Calu3 (cell line): ENCODE measurements around the gene IFIH1. TPM values are rescaled to one million over a fixed set of nuclear protein-coding genes. Genes with fewer than 3 reads are reported as not detected.

ENCODE experiments used
- BruUV-seq: library from RNA; stranded (reverse); fragments of 400-500 nt; replicated peaks from 2 replicates; lab custom pipeline; 2021; lab: Mats Ljungman, UMichigan
- CTCF ChIA-PET: fragments of 300-600 bp; sonication (Branson Sonifier 250); formaldehyde crosslinking; loops from one replicate; lab custom pipeline; 2022; ENCODE audit warnings: antibody characterized with exemption; lab: Charles Lee
- DNase-seq: peaks from one replicate; pipeline ENCODE4 v3.0.0; 2022
- H3K27ac Mint-ChIP-seq: one replicate; pipeline ENCODE4 v1.8.0; 2022; ENCODE audit warnings: mixed read lengths; ENCODE audit not compliant: unreplicated experiment
- H3K27me3 Mint-ChIP-seq: one replicate; pipeline ENCODE4 v1.8.0; 2022; ENCODE audit warnings: mixed read lengths; ENCODE audit not compliant: unreplicated experiment
- H3K36me3 Mint-ChIP-seq: one replicate; pipeline ENCODE4 v1.8.0; 2022; ENCODE audit warnings: mild to moderate bottlenecking, moderate library complexity, mixed read lengths; ENCODE audit not compliant: insufficient read depth, unreplicated experiment
- H3K4me1 Mint-ChIP-seq: one replicate; pipeline ENCODE4 v1.8.0; 2022; ENCODE audit warnings: mild to moderate bottlenecking, low read depth, mixed read lengths; ENCODE audit not compliant: unreplicated experiment
- H3K4me3 Mint-ChIP-seq: one replicate; pipeline ENCODE4 v1.8.0; 2022; ENCODE audit warnings: mild to moderate bottlenecking, low read depth, moderate library complexity, mixed read lengths; ENCODE audit not compliant: unreplicated experiment
- H3K9me3 Mint-ChIP-seq: one replicate; pipeline ENCODE4 v1.8.0; 2022; ENCODE audit warnings: low read depth, mixed read lengths; ENCODE audit not compliant: unreplicated experiment
- CTCF ChIP-seq: fragments of 200-600 bp; IDR thresholded peaks from one replicate; pipeline ENCODE4 v1.8.0; 2022; ENCODE audit warnings: antibody characterized with exemption; ENCODE audit not compliant: unreplicated experiment
- intact Hi-C: fragments of 100-400 bp; cut with micrococcal nuclease; formaldehyde crosslinking; loops from one replicate; pipeline ENCODE4 v1.10.0; 2022; ENCODE audit not compliant: unreplicated experiment
- total RNA-seq: library from RNA; stranded (reverse); gene quantifications from 2 replicates; pipeline ENCODE4 v1.2.3, GENCODE V29; 2022

Gene IFIH1
- total RNA-seq, 1 experiment from 2014 or later: 63.7 TPM

- Mint-ChIP-seq H3K36me3 (peaks cover 20% of the 10 kb centered on the region), H3K27ac (peak overlapping the region; percentile 93), H3K9me3 (no peaks in the 10 kb centered on the region), H3K4me3 (peak overlapping the region; percentile 84), H3K4me1 (no peaks in the 10 kb centered on the region), H3K27me3 (no peaks in the 10 kb centered on the region)
- no peak for DNase-seq
- CTCF ChIA-PET: interaction anchor here (1.5 kb wide), 1 partner anchor 25 kb away, joined by 4 read pairs; the partner anchor contains the start of gene IFIH1
- TSS peak; percentile 72 for BruUV-seq
- intact Hi-C loops: no loop called here
- TF ChIP-seq CTCF: no peak
These were observed 25.0 kb upstream of the IFIH1 start for GRCh38 chr2:162343492-162343823.

GRCh38 chr2:162342841-162343240 is 24.4 kb upstream of the IFIH1 start:
- intact Hi-C loops: no loop called here
- H3K27ac Mint-ChIP-seq: no peak overlapping the region
- H3K9me3 Mint-ChIP-seq: no peaks in the 10 kb centered on the region
- no peak overlapping the region for H3K4me3 Mint-ChIP-seq
- peaks cover 20% of the 10 kb centered on the region for H3K36me3 Mint-ChIP-seq
- no peaks in the 10 kb centered on the region for H3K27me3 Mint-ChIP-seq
- TF ChIP-seq CTCF: no peak
- H3K4me1 Mint-ChIP-seq: no peaks in the 10 kb centered on the region
- DNase-seq: no peak
- CTCF ChIA-PET: interaction anchor here (1.5 kb wide), 1 partner anchor 24 kb away, joined by 4 read pairs; the partner anchor contains the start of gene IFIH1
- no TSS peak for BruUV-seq

GRCh38 chr2:162342321-162342720 is 23.8 kb upstream of the IFIH1 start:
- Mint-ChIP-seq H3K36me3 (peaks cover 20% of the 10 kb centered on the region), H3K4me1 (no peaks in the 10 kb centered on the region), H3K27me3 (no peaks in the 10 kb centered on the region), H3K9me3 (no peaks in the 10 kb centered on the region), H3K4me3 (no peak overlapping the region), H3K27ac (no peak overlapping the region)
- BruUV-seq: no TSS peak
- CTCF ChIA-PET: interaction anchor here (0.6 kb wide), 1 partner anchor 1129 kb away, joined by 6 read pairs; no protein-coding TSS in a partner anchor
- TF ChIP-seq CTCF: no peak
- intact Hi-C loops: no loop called here
- no peak for DNase-seq

GRCh38 chr2:162340822-162341221 is 22.3 kb upstream of the IFIH1 start:
- Mint-ChIP-seq H3K9me3 (no peaks in the 10 kb centered on the region), H3K4me1 (no peaks in the 10 kb centered on the region), H3K4me3 (no peak overlapping the region), H3K27me3 (no peaks in the 10 kb centered on the region), H3K36me3 (peaks cover 20% of the 10 kb centered on the region), H3K27ac (no peak overlapping the region)
- no TSS peak for BruUV-seq
- intact Hi-C loops: no loop called here
- TF ChIP-seq CTCF: no peak
- DNase-seq: no peak
- CTCF ChIA-PET: interaction anchor here (0.8 kb wide), 1 partner anchor 21 kb away, joined by 3 read pairs; no protein-coding TSS in a partner anchor
